Endothelial cell of umbilical vein (primary cell): Measurements from ENCODE around the gene ZNF580.

Source experiments
- EZH2 ChIP-seq: IDR thresholded peaks from 2 replicates; pipeline ENCODE4 v1.6.1; 2012; ENCODE audit warnings: borderline replicate concordance, low read depth, mild to moderate bottlenecking, moderate library complexity, low read length, inconsistent platforms; ENCODE audit not compliant: severe bottlenecking
- FOS ChIP-seq: IDR thresholded peaks from 2 replicates; pipeline ENCODE4 v1.6.1; 2011; ENCODE audit warnings: mild to moderate bottlenecking, low read length, moderate library complexity, borderline replicate concordance; ENCODE audit not compliant: insufficient read depth
- GATA2 ChIP-seq: IDR thresholded peaks from 2 replicates; pipeline ENCODE4 v1.7.0; 2011; ENCODE audit warnings: low read depth, mild to moderate bottlenecking, moderate library complexity, mixed read lengths, low read length; ENCODE audit not compliant: insufficient read length, insufficient read depth
- JUN ChIP-seq: IDR thresholded peaks from 2 replicates; pipeline ENCODE4 v1.6.1; 2011; ENCODE audit warnings: borderline replicate concordance, low read depth; ENCODE audit not compliant: insufficient read length, insufficient read depth
- MAX ChIP-seq: IDR thresholded peaks from 2 replicates; pipeline ENCODE4 v1.6.1; 2011; ENCODE audit not compliant: insufficient read depth, insufficient read length
- MYC ChIP-seq: IDR thresholded peaks from one replicate; pipeline ENCODE4 v1.6.1; 2011; ENCODE audit warnings: mild to moderate bottlenecking, low read depth, low read length
- POLR2A ChIP-seq: IDR thresholded peaks from 2 replicates; pipeline ENCODE4 v1.6.1; 2012; ENCODE audit warnings: low read depth, mild to moderate bottlenecking, control low read depth, low read length
- POLR2AphosphoS5 ChIP-seq: IDR thresholded peaks from 2 replicates; pipeline ENCODE4 v1.6.1; 2012; ENCODE audit warnings: low read depth, mild to moderate bottlenecking, control low read depth, low read length, moderate library complexity; ENCODE audit not compliant: insufficient read depth
- TF ChIP-seq, protein P1 (sequence below), 2 donors: IDR thresholded peaks; 1 replicate in 1 of 2; 2 replicates in 1 of 2; pipeline ENCODE4 v1.5.1; 2011; ENCODE audit warnings: low read length in 2 of 2, mild to moderate bottlenecking in 2 of 2, moderate library complexity in 2 of 2, control low read depth in 1 of 2, inconsistent platforms in 1 of 2, low read depth in 1 of 2; ENCODE audit not compliant: insufficient read depth in 1 of 2; ENCODE audit errors: extremely low read depth in 1 of 2

GRCh38 chr19:55674841-55675660 lies 34.2 kb downstream of the ZNF580 start, which contains the start of gene EPN1:
- TF ChIP-seq POLR2AphosphoS5 (peak; percentile 91), JUN (no peak), POLR2A (peak; percentile 68), EZH2 (no peak), MYC (no peak), GATA2 (no peak), FOS (no peak), MAX (no peak)
- TF ChIP-seq, protein P1, sequence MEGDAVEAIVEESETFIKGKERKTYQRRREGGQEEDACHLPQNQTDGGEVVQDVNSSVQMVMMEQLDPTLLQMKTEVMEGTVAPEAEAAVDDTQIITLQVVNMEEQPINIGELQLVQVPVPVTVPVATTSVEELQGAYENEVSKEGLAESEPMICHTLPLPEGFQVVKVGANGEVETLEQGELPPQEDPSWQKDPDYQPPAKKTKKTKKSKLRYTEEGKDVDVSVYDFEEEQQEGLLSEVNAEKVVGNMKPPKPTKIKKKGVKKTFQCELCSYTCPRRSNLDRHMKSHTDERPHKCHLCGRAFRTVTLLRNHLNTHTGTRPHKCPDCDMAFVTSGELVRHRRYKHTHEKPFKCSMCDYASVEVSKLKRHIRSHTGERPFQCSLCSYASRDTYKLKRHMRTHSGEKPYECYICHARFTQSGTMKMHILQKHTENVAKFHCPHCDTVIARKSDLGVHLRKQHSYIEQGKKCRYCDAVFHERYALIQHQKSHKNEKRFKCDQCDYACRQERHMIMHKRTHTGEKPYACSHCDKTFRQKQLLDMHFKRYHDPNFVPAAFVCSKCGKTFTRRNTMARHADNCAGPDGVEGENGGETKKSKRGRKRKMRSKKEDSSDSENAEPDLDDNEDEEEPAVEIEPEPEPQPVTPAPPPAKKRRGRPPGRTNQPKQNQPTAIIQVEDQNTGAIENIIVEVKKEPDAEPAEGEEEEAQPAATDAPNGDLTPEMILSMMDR (IDR thresholded peaks at IDR 0.05; ENCODE audit: extremely low read depth in 1 of 2, insufficient read depth in 1 of 2, low read depth in 1 of 2, low read length in 2 of 2) = no peak
